B cell (primary cell): ENCODE results near the gene KAZN. TPM values are rescaled to one million over a fixed set of nuclear protein-coding genes. Genes with fewer than 3 reads are reported as not detected.

Experiments used
- ATAC-seq: fragments of 200-7000 bp; cut with Tn5 transposase; one replicate; pipeline ENCODE4 v1.10.0; 2021; ENCODE audit warnings: low read depth, mild to moderate bottlenecking, moderate number of reproducible peaks, moderate library complexity
- CTCF ChIA-PET: fragments of 350-600 bp; sonication (Branson Sonifier 250); formaldehyde crosslinking; loops from one replicate; lab custom pipeline; 2021; ENCODE audit warnings: antibody characterized with exemption, inconsistent platforms; lab: Charles Lee
- POLR2A ChIA-PET: fragments of 350-600 bp; sonication (Branson Sonifier 250); formaldehyde crosslinking; loops from one replicate; lab custom pipeline; 2021; ENCODE audit warnings: antibody characterized with exemption; lab: Charles Lee
- DNase-seq: peaks from one replicate; pipeline ENCODE4 v3.0.0; 2013
- H2AFZ ChIP-seq: 2 replicates; pipeline ENCODE4 v1.6.1; 2012; ENCODE audit warnings: mild to moderate bottlenecking, low read depth, low read length; ENCODE audit not compliant: insufficient read depth, poor library complexity, severe bottlenecking
- H3K27ac ChIP-seq, 2 donors: 1 replicate in 1 of 2; 2 replicates in 1 of 2; pipeline ENCODE4 v1.5.1; 2012 to 2013; ENCODE audit warnings: low read length in 2 of 2, mild to moderate bottlenecking in 2 of 2, moderate library complexity in 1 of 2
- H3K27me3 ChIP-seq, 4 experiments: fragments of 200-600 bp in 1 of 4; sonication (generic) in 1 of 4; replicated peaks in 1 of 4; 1 replicate in 2 of 4; 2 replicates in 2 of 4; pipeline versions ENCODE4 v1.6.1 to v1.7.0; 2013 to 2016; ENCODE audit warnings: low read length in 3 of 4, mild to moderate bottlenecking in 2 of 4, mixed read lengths in 1 of 4, moderate library complexity in 1 of 4; ENCODE audit not compliant: insufficient read depth in 4 of 4, control insufficient read depth in 3 of 4; ENCODE audit errors: control extremely low read depth in 1 of 4
- H3K36me3 ChIP-seq, 2 experiments: replicated peaks in 1 of 2; 1 replicate in 1 of 2; 2 replicates in 1 of 2; pipeline versions ENCODE4 v1.6.1 to v1.7.1; 2013; ENCODE audit warnings: low read length in 1 of 2; ENCODE audit not compliant: insufficient read depth in 2 of 2, control insufficient read depth in 1 of 2; ENCODE audit errors: control extremely low read depth in 1 of 2, extremely low read depth in 1 of 2
- H3K4me1 ChIP-seq, 2 donors: fragments of 200-600 bp in 1 of 2; sonication (generic) in 1 of 2; 1 replicate in 1 of 2; 2 replicates in 1 of 2; pipeline versions ENCODE4 v1.5.1 to v1.6.1; 2013 to 2017; ENCODE audit warnings: low read length in 2 of 2; ENCODE audit not compliant: control insufficient read depth in 2 of 2, insufficient read depth in 2 of 2
- H3K4me2 ChIP-seq: replicated peaks from 2 replicates; pipeline ENCODE3; 2012; ENCODE audit warnings: mild to moderate bottlenecking, low read depth, low read length; ENCODE audit not compliant: poor library complexity, severe bottlenecking
- H3K4me3 ChIP-seq, 5 experiments: fragments of 200-600 bp in 1 of 5; sonication (generic) in 1 of 5; 1 replicate in 3 of 5; 2 replicates in 2 of 5; pipeline versions ENCODE4 v1.5.1 to v1.7.0; 2011 to 2016; ENCODE audit warnings: low read length in 4 of 5, mild to moderate bottlenecking in 4 of 5, low read depth in 2 of 5, control low read depth in 1 of 5, moderate library complexity in 1 of 5; ENCODE audit not compliant: insufficient read depth in 1 of 5; ENCODE audit errors: control extremely low read depth in 1 of 5, extremely low read depth in 1 of 5
- H3K79me2 ChIP-seq: fragments of 200-600 bp; sonication (generic); one replicate; pipeline ENCODE4 v1.6.0; 2016; ENCODE audit warnings: low read length; ENCODE audit not compliant: control insufficient read depth, insufficient read depth
- H3K9ac ChIP-seq: fragments of 200-600 bp; sonication (generic); 2 replicates; pipeline ENCODE4 v1.6.1; 2017; ENCODE audit warnings: mild to moderate bottlenecking, low read length, moderate library complexity
- H3K9me3 ChIP-seq, 3 donors: one replicate each; pipeline versions ENCODE4 v1.6.1 to v1.7.1; 2013; ENCODE audit warnings: low read length in 2 of 3; ENCODE audit not compliant: control insufficient read depth in 2 of 3, insufficient read depth in 1 of 3; ENCODE audit errors: control extremely low read depth in 1 of 3
- H4K20me1 ChIP-seq: 2 replicates; pipeline ENCODE4 v1.6.0; 2012; ENCODE audit warnings: mild to moderate bottlenecking, low read length; ENCODE audit not compliant: insufficient read depth, control insufficient read depth, poor library complexity, severe bottlenecking
- H3K27ac Mint-ChIP-seq: one replicate; pipeline ENCODE4 v1.8.0; 2021; ENCODE audit warnings: mixed read lengths
- H3K27me3 Mint-ChIP-seq: one replicate; pipeline ENCODE4 v1.8.0; 2021; ENCODE audit warnings: mixed read lengths
- H3K4me1 Mint-ChIP-seq: one replicate; pipeline ENCODE4 v1.8.0; 2021; ENCODE audit warnings: mixed read lengths
- H3K4me3 Mint-ChIP-seq: one replicate; pipeline ENCODE4 v1.8.0; 2021; ENCODE audit warnings: mixed read lengths
- H3K9me3 Mint-ChIP-seq: one replicate; pipeline ENCODE4 v1.8.0; 2022; ENCODE audit warnings: mixed read lengths; ENCODE audit not compliant: insufficient read depth
- EZH2 ChIP-seq: IDR thresholded peaks from 2 replicates; pipeline ENCODE4 v1.6.1; 2012; ENCODE audit warnings: borderline replicate concordance, low read depth, mild to moderate bottlenecking, moderate library complexity, low read length; ENCODE audit not compliant: insufficient read depth, poor library complexity, severe bottlenecking
- WGBS: methylation state at CpG from one replicate; pipeline ENCODE4 v1.1.5; 2013; ENCODE audit warnings: missing lambda C conversion rate; ENCODE audit not compliant: insufficient coverage; 5-methylcytosine and 5-hydroxymethylcytosine counted together
- intact Hi-C: fragments of 100-400 bp; cut with micrococcal nuclease; formaldehyde crosslinking; loops from one replicate; pipeline ENCODE4 v1.10.0; 2022
- polyA plus RNA-seq: library from polyadenylated mRNA; depleted of rRNA; stranded (reverse); fragments of >200 nt; gene quantifications from 2 replicates; pipeline ENCODE4 v1.2.3, GENCODE V29; 2012
- total RNA-seq, 2 donors: library from RNA; stranded (reverse); fragments of 120-200 nt in 1 of 2; gene quantifications; 1 replicate in 1 of 2; 2 replicates in 1 of 2; pipeline versions ENCODE4 v1.2.3 to v1.2.4, GENCODE V29; 2013 to 2022
- TF ChIP-seq, protein P1 (sequence below): fragments of 200-600 bp; IDR thresholded peaks from one replicate; pipeline ENCODE4 v1.8.0; 2022; ENCODE audit warnings: antibody characterized with exemption, mild to moderate bottlenecking

Gene KAZN
- total and polyA plus RNA-seq, 2 donors (not counting 1 experiment from before 2014, with no cell fraction given): 0.13 to 0.39 TPM

- ATAC-seq (no peak), DNase-seq (no peak)
- TF ChIP-seq, protein P1, sequence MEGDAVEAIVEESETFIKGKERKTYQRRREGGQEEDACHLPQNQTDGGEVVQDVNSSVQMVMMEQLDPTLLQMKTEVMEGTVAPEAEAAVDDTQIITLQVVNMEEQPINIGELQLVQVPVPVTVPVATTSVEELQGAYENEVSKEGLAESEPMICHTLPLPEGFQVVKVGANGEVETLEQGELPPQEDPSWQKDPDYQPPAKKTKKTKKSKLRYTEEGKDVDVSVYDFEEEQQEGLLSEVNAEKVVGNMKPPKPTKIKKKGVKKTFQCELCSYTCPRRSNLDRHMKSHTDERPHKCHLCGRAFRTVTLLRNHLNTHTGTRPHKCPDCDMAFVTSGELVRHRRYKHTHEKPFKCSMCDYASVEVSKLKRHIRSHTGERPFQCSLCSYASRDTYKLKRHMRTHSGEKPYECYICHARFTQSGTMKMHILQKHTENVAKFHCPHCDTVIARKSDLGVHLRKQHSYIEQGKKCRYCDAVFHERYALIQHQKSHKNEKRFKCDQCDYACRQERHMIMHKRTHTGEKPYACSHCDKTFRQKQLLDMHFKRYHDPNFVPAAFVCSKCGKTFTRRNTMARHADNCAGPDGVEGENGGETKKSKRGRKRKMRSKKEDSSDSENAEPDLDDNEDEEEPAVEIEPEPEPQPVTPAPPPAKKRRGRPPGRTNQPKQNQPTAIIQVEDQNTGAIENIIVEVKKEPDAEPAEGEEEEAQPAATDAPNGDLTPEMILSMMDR: no peak
- no peak for TF ChIP-seq EZH2
- intact Hi-C loops: no loop called here
- WGBS: 59% methylated on average over 5 of the region's 11 CpGs
- H3K79me2 ChIP-seq: no peaks in the 10 kb centered on the region
- H3K4me1 ChIP-seq: no peaks in the 10 kb centered on the region
- no peak overlapping the region for H3K4me2 ChIP-seq
- H4K20me1 ChIP-seq: no peaks in the 10 kb centered on the region
- peaks cover 0 to 7% (median 0%) of the 10 kb centered on the region in 4 experiments for H3K27me3 ChIP-seq
- no peak overlapping the region for H3K9ac ChIP-seq
- no peak overlapping the region for H3K27ac ChIP-seq
- Mint-ChIP-seq H3K27me3 (peaks cover 24% of the 10 kb centered on the region), H3K4me3 (no peak overlapping the region), H3K4me1 (no peaks in the 10 kb centered on the region), H3K27ac (no peak overlapping the region), H3K9me3 (no peaks in the 10 kb centered on the region)
- ChIA-PET CTCF (no interaction called here), POLR2A (no interaction called here)
- no peaks in the 10 kb centered on the region for H3K36me3 ChIP-seq
- no peak overlapping the region for H2AFZ ChIP-seq
- no peaks in the 10 kb centered on the region for H3K9me3 ChIP-seq
- H3K4me3 ChIP-seq: no peak overlapping the region
Measured at GRCh38 chr1:14875524-14876509, 277.3 kb downstream of the KAZN start.

DNA sequence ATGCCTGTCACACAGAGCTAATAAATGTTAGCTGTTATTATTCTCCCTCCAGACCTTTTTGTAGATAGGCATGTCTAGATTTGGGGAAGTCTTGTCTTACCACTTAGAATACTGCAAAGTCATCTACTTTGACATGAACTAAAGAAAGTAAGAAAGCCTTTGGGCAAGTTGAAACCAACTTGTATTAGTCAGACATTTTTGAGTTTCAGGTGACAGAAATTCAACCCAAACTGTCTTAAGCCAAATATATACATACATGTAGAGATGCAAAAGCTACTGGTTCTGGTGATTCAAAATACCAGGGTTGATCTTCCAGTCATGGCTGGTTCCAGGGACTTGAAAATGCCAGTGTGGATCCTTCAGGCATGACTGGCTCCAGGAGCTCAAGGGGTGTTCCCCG is 278.3 kb downstream of the KAZN start:
- CTCF ChIA-PET: no interaction called here

More for the DNA sequence above, 278.3 kb downstream of the KAZN start:
- Histone ChIP-seq H4K20me1 (no peaks in the 10 kb centered on the region), H3K4me2 (no peak overlapping the region), H3K4me1 (peaks cover 5 to 8% of the 10 kb centered on the region in 2 donors), H3K9me3 (no peaks in the 10 kb centered on the region), H3K27me3 (peaks cover 0 to 2% (median 0%) of the 10 kb centered on the region in 4 experiments), H3K36me3 (no peaks in the 10 kb centered on the region), H3K27ac (no peak overlapping the region), H2AFZ (no peak overlapping the region), H3K79me2 (no peaks in the 10 kb centered on the region), H3K4me3 (no peak overlapping the region), H3K9ac (no peak overlapping the region)
- intact Hi-C loops: no loop called here
- Mint-ChIP-seq H3K27me3 (peaks cover 14% of the 10 kb centered on the region), H3K27ac (no peak overlapping the region), H3K4me1 (peaks cover 7% of the 10 kb centered on the region), H3K9me3 (no peaks in the 10 kb centered on the region), H3K4me3 (no peak overlapping the region)
- WGBS: 100% methylated on average over 1 of the region's 1 CpG
- ATAC-seq (no peak), DNase-seq (no peak)
- TF ChIP-seq, protein P1: no peak
- no peak for TF ChIP-seq EZH2
- POLR2A ChIA-PET: no interaction called here
